HCT116 (cell line): ENCODE results near the gene IGSF23. TPM values are rescaled to one million over a fixed set of nuclear protein-coding genes. Genes with fewer than 3 reads are reported as not detected.
A peak's percentile ranks its signal among the peaks of the same experiment; 100 is the strongest.

Experiments
- ATAC-seq: fragments of 200-7000 bp; cut with Tn5 transposase; 2 replicates; pipeline ENCODE4 v1.9.1; 2020; ENCODE audit warnings: mild to moderate bottlenecking, moderate library complexity
- BruUV-seq: library from RNA; stranded (reverse); fragments of 400-500 nt; replicated peaks from 2 replicates; lab custom pipeline; 2021; lab: Mats Ljungman, UMichigan
- CTCF ChIA-PET: fragments of 300-600 bp; sonication (Branson Sonifier 250); formaldehyde crosslinking; loops from one replicate; lab custom pipeline; 2021; ENCODE audit warnings: antibody characterized with exemption; lab: Charles Lee
- POLR2A ChIA-PET: fragments of 300-600, 350-600 bp; sonication (Branson Sonifier 250); formaldehyde crosslinking; loops from one replicate; lab custom pipeline; 2021; ENCODE audit warnings: antibody characterized with exemption; lab: Charles Lee
- RAD21 ChIA-PET, 2 experiments: fragments of 300-600 bp; sonication (Branson Sonifier 250); formaldehyde crosslinking; loops; one replicate each; lab custom pipeline; 2023; ENCODE audit warnings: low total read pairs in 2 of 2; ENCODE audit not compliant: uncharacterized antibody in 2 of 2, unreplicated experiment in 2 of 2, low non-redundant PET in 1 of 2; lab: Charles Lee
- DNase-seq: peaks from one replicate; pipeline ENCODE4 v3.0.0-alpha.2; 2010; ENCODE audit warnings: low read depth, low spot score
- H2AFZ ChIP-seq: fragments of 200-600 bp; shearing (Covaris generic), sonication (generic); 2 replicates; pipeline ENCODE4 v1.6.1; 2017; ENCODE audit warnings: low read depth, mixed run types, mixed read lengths, antibody characterized with exemption, low read length; ENCODE audit not compliant: poor library complexity, severe bottlenecking
- H3K27ac ChIP-seq: 2 replicates; pipeline ENCODE4 v1.5.1; 2012; ENCODE audit warnings: low read depth, low read length
- H3K27me3 ChIP-seq: fragments of 200-600 bp; sonication (generic); 2 replicates; pipeline ENCODE4 v1.6.1; 2016; ENCODE audit warnings: mixed run types, low read length, mixed read lengths; ENCODE audit not compliant: insufficient read depth
- H3K36me3 ChIP-seq, 2 experiments: fragments of 200-500 bp in 1 of 2; fragments of 200-600 bp in 1 of 2; sonication (Bioruptor generic) in 1 of 2; sonication (generic) in 1 of 2; 2 replicates each; pipeline versions ENCODE4 v1.5.1 to v1.6.1; 2014 to 2016; ENCODE audit warnings: low read length in 2 of 2, inconsistent platforms in 1 of 2, mixed read lengths in 1 of 2, mixed run types in 1 of 2; ENCODE audit not compliant: insufficient read depth in 2 of 2, control insufficient read depth in 1 of 2
- H3K4me1 ChIP-seq, 2 experiments: fragments of 200-600 bp in 1 of 2; sonication (generic) in 1 of 2; 2 replicates each; pipeline versions ENCODE4 v1.5.1 to v1.6.1; 2012 to 2017; ENCODE audit warnings: low read length in 2 of 2, inconsistent platforms in 1 of 2, mild to moderate bottlenecking in 1 of 2, mixed read lengths in 1 of 2, mixed run types in 1 of 2, moderate library complexity in 1 of 2; ENCODE audit not compliant: insufficient read depth in 2 of 2, control insufficient read depth in 1 of 2
- H3K4me2 ChIP-seq: fragments of 200-600 bp; sonication (generic); 2 replicates; pipeline ENCODE4 v1.6.1; 2017; ENCODE audit warnings: mixed run types, low read length, mixed read lengths
- H3K4me3 ChIP-seq, 2 experiments: fragments of 200-600 bp in 1 of 2; sonication (generic) in 1 of 2; replicated peaks in 1 of 2; 2 replicates each; pipeline ENCODE4 v1.5.1; 2011 to 2016; ENCODE audit warnings: low read length in 2 of 2, control low read depth in 1 of 2, low read depth in 1 of 2, mild to moderate bottlenecking in 1 of 2, mixed read lengths in 1 of 2, mixed run types in 1 of 2
- H3K79me2 ChIP-seq: fragments of 200-600 bp; sonication (generic); 2 replicates; pipeline ENCODE4 v1.6.1; 2017; ENCODE audit warnings: mild to moderate bottlenecking, mixed run types, low read length, moderate library complexity, mixed read lengths; ENCODE audit not compliant: insufficient read depth
- H3K9ac ChIP-seq: fragments of 200-600 bp; sonication (generic); 2 replicates; pipeline ENCODE4 v1.6.1; 2016; ENCODE audit warnings: low read length, mixed read lengths
- H3K9me2 ChIP-seq: fragments of 200-600 bp; sonication (generic), shearing (Covaris generic); 2 replicates; pipeline ENCODE4 v1.6.1; 2017; ENCODE audit warnings: mixed run types, mild to moderate bottlenecking, moderate library complexity; ENCODE audit not compliant: insufficient read depth
- H3K9me3 ChIP-seq, 2 experiments: fragments of 200-500 bp in 1 of 2; fragments of 200-600 bp in 1 of 2; sonication (Bioruptor generic) in 1 of 2; sonication (generic) in 1 of 2; 2 replicates each; pipeline ENCODE4 v1.6.1; 2014 to 2017; ENCODE audit warnings: low read length in 2 of 2, mixed read lengths in 2 of 2, inconsistent platforms in 1 of 2, low read depth in 1 of 2, mild to moderate bottlenecking in 1 of 2, mixed run types in 1 of 2, moderate library complexity in 1 of 2; ENCODE audit not compliant: control insufficient read depth in 1 of 2, insufficient read depth in 1 of 2
- H4K20me1 ChIP-seq: fragments of 200-600 bp; sonication (generic), shearing (Covaris generic); 2 replicates; pipeline ENCODE4 v1.6.1; 2017; ENCODE audit warnings: mixed run types, mild to moderate bottlenecking, moderate library complexity; ENCODE audit not compliant: insufficient read depth
- CEBPB ChIP-seq: IDR thresholded peaks from 2 replicates; pipeline ENCODE4 v1.6.1; 2012; ENCODE audit warnings: low read depth
- CTCF ChIP-seq, 3 experiments: fragments of 200-600 bp in 1 of 3; sonication (generic) in 1 of 3; IDR thresholded peaks in 2 of 3; conservative IDR thresholded peaks in 1 of 3; 2 replicates each; pipeline ENCODE4 v1.5.1; 2012 to 2017; ENCODE audit warnings: low read depth in 2 of 3, low read length in 2 of 3, antibody characterized with exemption in 1 of 3, borderline replicate concordance in 1 of 3, control low read depth in 1 of 3, mild to moderate bottlenecking in 1 of 3, mixed read lengths in 1 of 3, mixed run types in 1 of 3, moderate library complexity in 1 of 3; ENCODE audit not compliant: insufficient read depth in 1 of 3
- EGR1 ChIP-seq: IDR thresholded peaks from 2 replicates; pipeline ENCODE4 v1.6.1; 2012; ENCODE audit warnings: low read depth
- FOSL1 ChIP-seq: IDR thresholded peaks from 2 replicates; pipeline ENCODE4 v1.6.1; 2012; ENCODE audit warnings: low read depth
- JUND ChIP-seq: IDR thresholded peaks from 2 replicates; pipeline ENCODE4 v1.6.1; 2012
- MAX ChIP-seq: IDR thresholded peaks from 2 replicates; pipeline ENCODE4 v1.6.1; 2012
- POLR2A ChIP-seq: IDR thresholded peaks from 2 replicates; pipeline ENCODE4 v1.7.0; 2011; ENCODE audit warnings: borderline replicate concordance; ENCODE audit not compliant: insufficient read depth, insufficient read length; ENCODE audit errors: extremely low read depth
- RAD21 ChIP-seq: IDR thresholded peaks from 2 replicates; pipeline ENCODE4 v1.6.1; 2012; ENCODE audit warnings: low read depth, mild to moderate bottlenecking
- SP1 ChIP-seq: IDR thresholded peaks from 2 replicates; pipeline ENCODE4 v1.6.1; 2012; ENCODE audit warnings: low read depth
- ZBTB33 ChIP-seq: IDR thresholded peaks from 2 replicates; pipeline ENCODE4 v1.6.1; 2011; ENCODE audit warnings: mild to moderate bottlenecking, low read length, moderate library complexity; ENCODE audit not compliant: insufficient replicate concordance; ENCODE audit errors: extremely low read depth
- ZFX ChIP-seq: fragments of 450-650 bp; IDR thresholded peaks from 2 replicates; pipeline ENCODE4 v1.6.1; 2017
- intact Hi-C: fragments of 100-400 bp; cut with micrococcal nuclease; formaldehyde crosslinking; loops from 2 replicates; pipeline ENCODE4 v1.10.0; 2022
- total RNA-seq: library from RNA; stranded (reverse); gene quantifications from one replicate; pipeline ENCODE4 v1.2.1, GENCODE V29; 2021; ENCODE audit not compliant: unreplicated experiment

IGSF23 gene
- total RNA-seq, 1 experiment from 2014 or later = not detected

GRCh38 chr19:44677019-44677811 is 63.9 kb downstream of the IGSF23 start:
- TSS peak; percentile 68 for BruUV-seq
- Histone ChIP-seq H3K9ac (peak overlapping the region; percentile 12; the same call in 1 of the 2 replicates), H3K9me2 (no peaks in the 10 kb centered on the region), H3K27me3 (no peaks in the 10 kb centered on the region), H3K4me1 (peaks cover 23 to 34% of the 10 kb centered on the region in 2 experiments), H2AFZ (no peak overlapping the region), H3K4me3 (peak overlapping the region; percentile 25 to 31), H3K36me3 (no peaks in the 10 kb centered on the region), H3K27ac (peak overlapping the region; percentile 45), H3K4me2 (peak overlapping the region; percentile 69), H4K20me1 (no peaks in the 10 kb centered on the region), H3K9me3 (no peaks in the 10 kb centered on the region), H3K79me2 (no peaks in the 10 kb centered on the region)
- POLR2A ChIA-PET = interaction anchor here (1.0 kb wide), 1 partner anchor 8 kb away, joined by 3 read pairs; no protein-coding TSS in a partner anchor
- DNase-seq = peak; percentile 70
- peak; percentile 92 for ATAC-seq
- CTCF ChIA-PET = interaction anchor here (0.6 to 1.0 kb wide), 2 partner anchors 11 to 94 kb away, joined by 3 to 4 read pairs; no protein-coding TSS in a partner anchor
- RAD21 ChIA-PET = interaction anchor here (0.6 to 0.7 kb wide), 2 partner anchors 14 to 93 kb away, joined by 3 to 6 read pairs; no protein-coding TSS in a partner anchor
- TF ChIP-seq ZBTB33 (no peak), FOSL1 (peak; percentile 27; the same call in 1 of the 2 replicates), CTCF (IDR thresholded peaks at IDR 0.05 in 2 of 3, conservative IDR thresholded peaks at IDR 0.05 in 1 of 3; ENCODE audit: borderline replicate concordance in 1 of 3, insufficient read depth in 1 of 3, low read depth in 2 of 3, low read length in 2 of 3) (no peak), MAX (no peak), SP1 (no peak), EGR1 (no peak), POLR2A (no peak), JUND (peak; percentile 42; the same call in 1 of the 2 replicates), RAD21 (no peak), CEBPB (peak; percentile 57; the same call in 1 of the 2 replicates), ZFX (no peak)
- intact Hi-C loops = no loop called here
